Keratinocyte (primary cell): ENCODE results near the gene ARHGAP15. TPM values are rescaled to one million over a fixed set of nuclear protein-coding genes. Genes with fewer than 3 reads are reported as not detected.

Experiments
- DNase-seq: peaks from one replicate; pipeline ENCODE4 v3.0.0-alpha.2; 2011; ENCODE audit warnings: low read depth, missing footprints, low spot score
- FAIRE-seq: peaks from 2 replicates; lab custom pipeline; 2011; peaks lifted over from hg19 to GRCh38; lab: Jason Lieb, UNC
- H2AFZ ChIP-seq: 2 replicates; pipeline ENCODE4 v1.6.0; 2012; ENCODE audit warnings: low read length, control low read depth, inconsistent platforms; ENCODE audit not compliant: control insufficient read depth
- H3K27ac ChIP-seq: 2 replicates; pipeline ENCODE4 v1.5.1; 2011; ENCODE audit warnings: low read length; ENCODE audit not compliant: control insufficient read depth, insufficient read depth
- H3K27me3 ChIP-seq: 3 replicates; pipeline ENCODE4 v1.6.0; 2011; ENCODE audit warnings: low read length; ENCODE audit not compliant: control insufficient read depth, insufficient read depth; ENCODE audit errors: extremely low read depth
- H3K36me3 ChIP-seq, 2 experiments: 2 replicates in 1 of 2; 3 replicates in 1 of 2; pipeline ENCODE4 v1.5.1; 2011; ENCODE audit warnings: low read length in 2 of 2, mild to moderate bottlenecking in 1 of 2; ENCODE audit not compliant: control insufficient read depth in 2 of 2, insufficient read depth in 2 of 2; ENCODE audit errors: extremely low read depth in 1 of 2
- H3K4me1 ChIP-seq: 3 replicates; pipeline ENCODE4 v1.5.1; 2011; ENCODE audit warnings: low read length; ENCODE audit not compliant: control insufficient read depth, insufficient read depth; ENCODE audit errors: extremely low read depth
- H3K4me2 ChIP-seq: 3 replicates; pipeline ENCODE4 v1.6.0; 2011; ENCODE audit warnings: low read depth, low read length; ENCODE audit not compliant: control insufficient read depth, insufficient read depth; ENCODE audit errors: extremely low read depth
- H3K4me3 ChIP-seq, 3 experiments: fragments of 200-600 bp in 1 of 3; sonication (generic) in 1 of 3; 2 replicates in 2 of 3; 3 replicates in 1 of 3; pipeline ENCODE4 v1.5.1; 2011 to 2016; ENCODE audit warnings: low read length in 3 of 3, mild to moderate bottlenecking in 3 of 3, control low read depth in 2 of 3, inconsistent platforms in 1 of 3, low read depth in 1 of 3, mixed read lengths in 1 of 3, mixed run types in 1 of 3, moderate library complexity in 1 of 3; ENCODE audit not compliant: control insufficient read depth in 2 of 3, insufficient read depth in 2 of 3; ENCODE audit errors: extremely low read depth in 1 of 3
- H3K79me2 ChIP-seq: 2 replicates; pipeline ENCODE4 v1.6.0; 2012; ENCODE audit warnings: low read length; ENCODE audit not compliant: control insufficient read depth, insufficient read depth
- H3K9ac ChIP-seq: 3 replicates; pipeline ENCODE4 v1.6.0; 2011; ENCODE audit warnings: low read length; ENCODE audit not compliant: control insufficient read depth, insufficient read depth; ENCODE audit errors: extremely low read depth
- H3K9me1 ChIP-seq: 3 replicates; pipeline ENCODE4 v1.6.0; 2011; ENCODE audit warnings: low read length; ENCODE audit not compliant: control insufficient read depth, insufficient read depth; ENCODE audit errors: extremely low read depth
- H3K9me3 ChIP-seq: 2 replicates; pipeline ENCODE4 v1.5.1; 2012; ENCODE audit warnings: low read depth, low read length; ENCODE audit not compliant: control insufficient read depth
- H4K20me1 ChIP-seq: 3 replicates; pipeline ENCODE4 v1.6.0; 2011; ENCODE audit warnings: low read length; ENCODE audit not compliant: control insufficient read depth, insufficient read depth; ENCODE audit errors: extremely low read depth
- EZH2 ChIP-seq: IDR thresholded peaks from one replicate; pipeline ENCODE4 v1.6.1; 2012; ENCODE audit warnings: inconsistent platforms, mild to moderate bottlenecking, low read length, moderate library complexity
- dilution Hi-C: fragments of 300-500 bp; cut with MboI; formaldehyde crosslinking; loops from one replicate; pipeline ENCODE4 v1.7.0; 2020; ENCODE audit warnings: low sequenced_read_pairs; ENCODE audit not compliant: extremely low pct_ligation_motif_present
- polyA plus RNA-seq, 5 experiments: library from polyadenylated mRNA; depleted of rRNA in 3 of 5; stranded (reverse) in 3 of 5; stranded (forward) in 1 of 5; unstranded in 1 of 5; fragments of >200 nt; gene quantifications; 1 replicate in 1 of 5; 2 replicates in 3 of 5; 3 replicates in 1 of 5; pipeline versions ENCODE4 v1.2.1 to v1.2.3, GENCODE V29; 2011 to 2012; ENCODE audit warnings: missing spikeins in 2 of 5, low read depth in 1 of 5, low replicate concordance in 1 of 5
- TF ChIP-seq, protein P1 (sequence below), 3 experiments: IDR thresholded peaks in 1 of 3; conservative IDR thresholded peaks in 1 of 3; optimal IDR thresholded peaks in 1 of 3; 2 replicates in 2 of 3; 3 replicates in 1 of 3; pipeline versions ENCODE3 to v1.5.1; 2011; ENCODE audit warnings: low read length in 3 of 3, mild to moderate bottlenecking in 3 of 3, moderate library complexity in 2 of 3, control low read depth in 1 of 3, inconsistent platforms in 1 of 3; ENCODE audit not compliant: insufficient read depth in 2 of 3; ENCODE audit errors: extremely low read depth in 1 of 3

The ARHGAP15 gene
- polyA plus RNA-seq, 1 donor (not counting 4 experiments of a cell fraction or from before 2014, with no cell fraction given): not detected

- Histone ChIP-seq H3K4me1 (no peaks in the 10 kb centered on the region), H3K36me3 (no peaks in the 10 kb centered on the region), H3K9ac (no peak overlapping the region), H3K9me1 (no peaks in the 10 kb centered on the region), H3K79me2 (no peaks in the 10 kb centered on the region), H2AFZ (no peak overlapping the region), H4K20me1 (no peaks in the 10 kb centered on the region), H3K9me3 (no peaks in the 10 kb centered on the region), H3K4me3 (no peak overlapping the region), H3K27ac (no peak overlapping the region), H3K27me3 (no peaks in the 10 kb centered on the region), H3K4me2 (no peak overlapping the region)
- TF ChIP-seq, protein P1, sequence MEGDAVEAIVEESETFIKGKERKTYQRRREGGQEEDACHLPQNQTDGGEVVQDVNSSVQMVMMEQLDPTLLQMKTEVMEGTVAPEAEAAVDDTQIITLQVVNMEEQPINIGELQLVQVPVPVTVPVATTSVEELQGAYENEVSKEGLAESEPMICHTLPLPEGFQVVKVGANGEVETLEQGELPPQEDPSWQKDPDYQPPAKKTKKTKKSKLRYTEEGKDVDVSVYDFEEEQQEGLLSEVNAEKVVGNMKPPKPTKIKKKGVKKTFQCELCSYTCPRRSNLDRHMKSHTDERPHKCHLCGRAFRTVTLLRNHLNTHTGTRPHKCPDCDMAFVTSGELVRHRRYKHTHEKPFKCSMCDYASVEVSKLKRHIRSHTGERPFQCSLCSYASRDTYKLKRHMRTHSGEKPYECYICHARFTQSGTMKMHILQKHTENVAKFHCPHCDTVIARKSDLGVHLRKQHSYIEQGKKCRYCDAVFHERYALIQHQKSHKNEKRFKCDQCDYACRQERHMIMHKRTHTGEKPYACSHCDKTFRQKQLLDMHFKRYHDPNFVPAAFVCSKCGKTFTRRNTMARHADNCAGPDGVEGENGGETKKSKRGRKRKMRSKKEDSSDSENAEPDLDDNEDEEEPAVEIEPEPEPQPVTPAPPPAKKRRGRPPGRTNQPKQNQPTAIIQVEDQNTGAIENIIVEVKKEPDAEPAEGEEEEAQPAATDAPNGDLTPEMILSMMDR (optimal IDR thresholded peaks at IDR 0.05 in 1 of 3, IDR thresholded peaks at IDR 0.05 in 1 of 3, conservative IDR thresholded peaks at IDR 0.05 in 1 of 3; ENCODE audit: extremely low read depth in 1 of 3, insufficient read depth in 2 of 3, low read length in 3 of 3): no peak
- no peak for TF ChIP-seq EZH2
- dilution Hi-C loops: no loop called here
- no peak for FAIRE-seq
- no peak for DNase-seq
Measured at GRCh38 chr2:143745060-143745459, 615.8 kb downstream of the ARHGAP15 start.

GRCh38 chr2:143754742-143755141, 625.5 kb downstream of the ARHGAP15 start:
- no peak for FAIRE-seq

More at GRCh38 chr2:143754742-143755141, 625.5 kb downstream of the ARHGAP15 start:
- H3K36me3 ChIP-seq: no peaks in the 10 kb centered on the region
- TF ChIP-seq, protein P1 (optimal IDR thresholded peaks at IDR 0.05 in 1 of 3, IDR thresholded peaks at IDR 0.05 in 1 of 3, conservative IDR thresholded peaks at IDR 0.05 in 1 of 3; ENCODE audit: extremely low read depth in 1 of 3, insufficient read depth in 2 of 3, low read length in 3 of 3): no peak
- no peak for TF ChIP-seq EZH2
- H3K9me1 ChIP-seq: no peaks in the 10 kb centered on the region
- H3K79me2 ChIP-seq: no peaks in the 10 kb centered on the region
- no peak overlapping the region for H3K27ac ChIP-seq
- no peaks in the 10 kb centered on the region for H3K27me3 ChIP-seq
- no peak overlapping the region for H3K4me2 ChIP-seq
- DNase-seq: no peak
- dilution Hi-C loops: no loop called here
- H3K9ac ChIP-seq: no peak overlapping the region
- no peaks in the 10 kb centered on the region for H3K9me3 ChIP-seq
- H4K20me1 ChIP-seq: no peaks in the 10 kb centered on the region
- no peaks in the 10 kb centered on the region for H3K4me1 ChIP-seq
- H2AFZ ChIP-seq: no peak overlapping the region
- H3K4me3 ChIP-seq: no peak overlapping the region
